ENCODE results near the gene PPIE. TPM values are rescaled to one million over a fixed set of nuclear protein-coding genes. Genes with fewer than 3 reads are reported as not detected.
A peak's percentile ranks its signal among the peaks of the same experiment; 100 is the strongest.
"Not testable (repeated sequence)": the region's sequence is repeated elsewhere in the genome, so short reads cannot be mapped to it uniquely, and the experiment has no call there.

Gene PPIE
- total and polyA plus RNA-seq, 10 donors: 32.1 to 53.2 (median 41.1) TPM

DNA sequence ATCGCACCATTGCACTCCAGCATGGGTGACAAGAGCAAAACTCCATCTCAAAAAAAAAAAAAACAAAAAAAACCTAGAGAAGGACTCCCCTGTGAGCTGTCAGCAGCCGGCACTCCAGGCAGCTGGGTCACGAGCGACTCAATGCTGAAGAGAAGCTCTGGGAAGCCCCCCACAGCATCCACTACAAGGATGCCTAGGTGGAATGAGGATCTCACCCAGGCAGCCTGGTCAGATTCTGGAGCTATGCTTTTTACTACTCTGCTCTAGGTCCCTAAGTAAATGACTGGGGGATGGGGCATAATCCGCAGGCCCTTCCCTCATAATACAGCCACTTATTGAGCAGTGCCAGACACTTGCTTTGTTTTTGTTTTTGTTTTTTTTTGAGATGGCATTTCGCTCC is 43.4 kb downstream of the PPIE start:
- Histone ChIP-seq H3K27me3 (replicated peaks in 1 of 7) (peaks cover 0 to 10% (median under 1%) of the 10 kb centered on the region in 7 donors), H3K4me1 (no peaks in the 10 kb centered on the region), H3K4me3 (no peak overlapping the region), H3K36me3 (no peaks in the 10 kb centered on the region), H3K9me3 (no peaks in the 10 kb centered on the region), H3K27ac (no peak overlapping the region)
- TF ChIP-seq, protein P1, sequence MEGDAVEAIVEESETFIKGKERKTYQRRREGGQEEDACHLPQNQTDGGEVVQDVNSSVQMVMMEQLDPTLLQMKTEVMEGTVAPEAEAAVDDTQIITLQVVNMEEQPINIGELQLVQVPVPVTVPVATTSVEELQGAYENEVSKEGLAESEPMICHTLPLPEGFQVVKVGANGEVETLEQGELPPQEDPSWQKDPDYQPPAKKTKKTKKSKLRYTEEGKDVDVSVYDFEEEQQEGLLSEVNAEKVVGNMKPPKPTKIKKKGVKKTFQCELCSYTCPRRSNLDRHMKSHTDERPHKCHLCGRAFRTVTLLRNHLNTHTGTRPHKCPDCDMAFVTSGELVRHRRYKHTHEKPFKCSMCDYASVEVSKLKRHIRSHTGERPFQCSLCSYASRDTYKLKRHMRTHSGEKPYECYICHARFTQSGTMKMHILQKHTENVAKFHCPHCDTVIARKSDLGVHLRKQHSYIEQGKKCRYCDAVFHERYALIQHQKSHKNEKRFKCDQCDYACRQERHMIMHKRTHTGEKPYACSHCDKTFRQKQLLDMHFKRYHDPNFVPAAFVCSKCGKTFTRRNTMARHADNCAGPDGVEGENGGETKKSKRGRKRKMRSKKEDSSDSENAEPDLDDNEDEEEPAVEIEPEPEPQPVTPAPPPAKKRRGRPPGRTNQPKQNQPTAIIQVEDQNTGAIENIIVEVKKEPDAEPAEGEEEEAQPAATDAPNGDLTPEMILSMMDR (IDR thresholded peaks at IDR 0.05 in 8 of 11, conservative IDR thresholded peaks at IDR 0.05 in 3 of 11): no peak
- TF ChIP-seq POLR2A (IDR thresholded peaks at IDR 0.05): no peak
- no peak for TF ChIP-seq POLR2AphosphoS5 (IDR thresholded peaks at IDR 0.05)
- no peak for DNase-seq
- intact Hi-C loops (cut with DNase I; ENCODE audit: low total_unique reads): no loop called here
- WGBS, 5 donors: 82 to 89% (median 84%) methylated on average over 6 of the region's 6 CpGs

DNA sequence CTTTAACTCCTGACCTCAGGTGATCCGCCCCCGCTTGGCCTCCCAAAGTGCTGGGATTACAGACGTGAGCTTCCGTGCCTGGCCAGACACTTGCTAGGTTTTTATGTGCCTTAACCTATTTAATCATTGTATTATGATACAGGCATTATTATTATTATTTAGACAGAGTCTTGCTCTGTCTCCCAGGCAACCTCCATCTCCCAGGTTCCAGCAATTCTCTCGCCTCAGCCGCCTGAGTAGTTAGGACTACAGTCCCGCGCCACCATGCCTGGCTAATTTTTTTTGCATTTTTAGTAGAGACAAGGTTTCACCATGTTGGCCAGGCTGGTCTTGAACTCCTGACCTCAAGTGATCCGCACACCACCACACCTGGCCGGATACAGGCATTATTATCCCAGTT is 44.0 kb downstream of the PPIE start:
- H3K4me3 ChIP-seq; DNase-seq; H3K36me3 ChIP-seq; H3K9me3 ChIP-seq; H3K4me1 ChIP-seq; intact Hi-C loops (cut with DNase I; ENCODE audit: low total_unique reads); H3K27ac ChIP-seq: not testable (repeated sequence)
- 88 to 97% (median 93%) methylated on average over 10 of the region's 10 CpGs for WGBS, 5 donors
- peaks cover 0 to 15% (median 7%) of the 10 kb centered on the region in 7 donors for H3K27me3 ChIP-seq (replicated peaks in 1 of 7)

DNA sequence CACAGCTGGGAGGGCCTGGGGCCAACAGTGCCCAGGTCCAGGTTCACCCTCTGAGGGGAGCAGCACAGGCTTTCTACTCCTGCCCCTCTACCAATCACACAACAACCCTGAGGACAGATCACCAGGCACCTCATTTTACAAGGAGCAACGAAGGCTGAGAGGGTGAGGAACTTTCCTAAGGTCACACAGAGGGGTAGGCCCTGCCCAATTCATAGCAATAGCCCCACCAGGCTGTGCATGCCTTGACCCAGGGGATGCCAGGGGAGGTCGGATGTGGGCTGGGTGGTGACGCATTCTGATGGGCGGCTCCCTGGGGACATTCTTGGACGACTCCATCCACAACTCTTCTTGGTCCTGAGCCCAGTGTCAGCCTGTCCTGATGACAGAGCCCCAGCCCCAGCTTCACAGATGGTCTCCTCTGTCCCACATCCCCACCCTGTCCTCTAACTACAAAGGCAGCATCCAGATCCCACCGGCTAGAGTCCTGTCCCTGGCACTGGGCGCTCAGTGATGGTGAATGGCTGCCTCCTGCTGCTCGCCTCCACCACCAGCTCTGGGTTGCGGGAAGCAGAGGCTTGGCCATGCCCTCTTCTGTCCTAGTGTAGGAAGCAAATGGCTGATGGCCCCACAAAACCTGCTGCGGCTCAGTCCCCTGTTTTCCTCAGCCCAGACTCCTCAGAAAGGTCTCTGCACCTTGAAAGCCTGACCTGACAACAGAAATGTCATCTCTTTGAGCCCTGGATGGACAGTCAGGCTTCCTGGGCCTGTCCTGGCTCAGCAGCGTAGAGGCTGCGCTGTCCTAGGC is 47.8 kb downstream of the PPIE start:
- H3K36me3 ChIP-seq; H3K27ac ChIP-seq; H3K4me3 ChIP-seq; H3K9me3 ChIP-seq; DNase-seq; intact Hi-C loops (cut with DNase I; ENCODE audit: low total_unique reads): not testable (repeated sequence)
- peaks cover 0 to 41% (median 13%) of the 10 kb centered on the region in 7 donors for H3K27me3 ChIP-seq (replicated peaks in 1 of 7)
- H3K4me1 ChIP-seq: peaks cover 0 to 28% (median 11%) of the 10 kb centered on the region in 6 donors
- whole genome bisulfite sequencing, 5 donors: 84 to 98% (median 95%) methylated on average over 7 to 10 of the region's 12 CpGs

DNA sequence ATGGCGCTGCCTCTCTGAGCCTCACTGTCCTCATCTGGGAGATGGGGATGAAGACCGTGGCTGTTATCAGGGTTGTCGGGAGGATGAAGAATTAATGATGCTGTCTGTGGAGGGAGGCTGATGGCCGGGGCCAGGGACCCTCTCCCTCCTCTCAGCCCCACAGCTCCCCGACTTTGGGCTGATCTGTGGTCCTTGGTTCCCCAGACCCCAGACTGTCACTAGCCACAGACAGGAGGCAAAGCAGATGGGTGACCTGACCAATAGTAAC is 48.4 kb downstream of the PPIE start:
- intact Hi-C loops (cut with DNase I; ENCODE audit: low total_unique reads); H3K4me3 ChIP-seq; H3K9me3 ChIP-seq; H3K36me3 ChIP-seq; H3K27ac ChIP-seq; DNase-seq: not testable (repeated sequence)
- Histone ChIP-seq H3K27me3 (replicated peaks in 1 of 7) (peaks cover 0 to 46% (median 13%) of the 10 kb centered on the region in 7 donors), H3K4me1 (peaks cover 0 to 28% (median 11%) of the 10 kb centered on the region in 6 donors)
- 86 to 95% (median 91%) methylated on average over 1 to 5 of the region's 5 CpGs for WGBS, 5 donors

DNA sequence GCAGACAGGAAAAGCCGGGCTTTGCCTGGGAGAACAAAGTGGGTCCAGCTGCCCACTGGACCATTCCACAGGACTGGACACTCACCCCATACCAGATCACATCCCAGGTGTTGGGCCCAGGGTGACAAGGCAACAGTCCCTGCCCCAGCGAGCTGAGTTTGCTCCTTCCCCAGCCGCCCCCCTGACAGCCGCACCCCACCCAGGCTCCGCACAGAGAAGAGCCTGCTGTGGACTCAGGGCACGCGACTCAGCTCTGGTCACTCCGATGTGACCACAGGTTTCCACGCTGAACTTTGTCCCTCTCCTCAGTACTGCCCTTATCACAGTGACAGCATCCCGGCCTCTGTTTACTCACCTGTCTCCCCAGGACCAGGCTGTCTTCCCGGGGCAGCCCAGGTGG is 48.8 kb downstream of the PPIE start:
- H3K27ac ChIP-seq: no peak overlapping the region
- H3K9me3 ChIP-seq: no peaks in the 10 kb centered on the region
- H3K27me3 ChIP-seq (replicated peaks in 1 of 7): peaks cover 0 to 47% (median 13%) of the 10 kb centered on the region in 7 donors
- H3K4me3 ChIP-seq: peak overlapping the region in 2 of 8 donors; percentile 69 to 87
- peaks cover 0 to 28% (median 11%) of the 10 kb centered on the region in 6 donors for H3K4me1 ChIP-seq
- TF ChIP-seq POLR2A (IDR thresholded peaks at IDR 0.05) (no peak), POLR2AphosphoS5 (IDR thresholded peaks at IDR 0.05) (no peak)
- TF ChIP-seq, protein P1 (IDR thresholded peaks at IDR 0.05 in 8 of 11, conservative IDR thresholded peaks at IDR 0.05 in 3 of 11): no peak
- no peaks in the 10 kb centered on the region for H3K36me3 ChIP-seq
- intact Hi-C loops (cut with DNase I; ENCODE audit: low total_unique reads): no loop called here
- 71 to 78% (median 73%) methylated on average over 11 of the region's 11 CpGs for WGBS, 5 donors
- no peak for DNase-seq

DNA sequence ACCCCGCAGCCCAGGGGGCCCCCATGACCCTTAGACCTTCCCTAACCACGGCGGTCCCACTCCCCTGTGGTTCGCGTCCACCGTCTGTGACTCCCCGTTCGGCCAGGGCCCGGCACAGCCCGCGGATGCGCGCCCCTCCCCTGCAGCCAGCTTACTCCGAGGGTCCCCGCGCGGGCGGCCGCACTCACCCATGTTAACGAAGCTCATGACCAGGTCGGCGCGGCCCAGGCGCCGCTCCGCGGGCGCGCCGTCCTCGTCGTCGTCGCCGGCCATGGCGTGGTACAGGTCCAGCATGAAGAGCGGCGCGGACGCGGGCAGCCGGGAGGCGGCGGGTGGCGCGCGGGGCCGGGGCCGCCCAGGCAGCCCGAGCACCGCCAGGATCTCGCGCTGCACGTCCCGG is 49.3 kb downstream of the PPIE start:
- H3K27me3 ChIP-seq (replicated peaks in 1 of 7): peaks cover 0 to 47% (median 13%) of the 10 kb centered on the region in 7 donors

More for the DNA sequence above, 49.3 kb downstream of the PPIE start:
- DNase-seq; H3K27ac ChIP-seq; H3K9me3 ChIP-seq; H3K36me3 ChIP-seq; intact Hi-C loops (cut with DNase I; ENCODE audit: low total_unique reads): not testable (repeated sequence)
- Histone ChIP-seq H3K4me3 (peak overlapping the region in 4 of 8 donors; percentile 68 to 87 (median 72)), H3K4me1 (peaks cover 0 to 28% (median 11%) of the 10 kb centered on the region in 6 donors)
- WGBS, 5 donors: 4 to 23% (median 14%) methylated on average over 26 to 54 of the region's 55 CpGs

Data from spleen (tissue), 11 donors.